HL-60 (cell line): Measurements from ENCODE around the gene AGTRAP.

Experiments
- DNase-seq, 2 experiments: peaks; one replicate each; pipeline ENCODE4 v3.0.0-alpha.2; 2010 to 2020; ENCODE audit warnings: low read depth in 1 of 2, low spot score in 1 of 2
- H3K27ac ChIP-seq: fragments of 250-450 bp; sonication (Bioruptor Pico); replicated peaks from 2 replicates; pipeline ENCODE4 v1.5.1; 2020; ENCODE audit warnings: mild to moderate bottlenecking, moderate library complexity
- H3K27me3 ChIP-seq: fragments of 250-450 bp; sonication (Bioruptor Pico); 2 replicates; pipeline ENCODE4 v1.5.1; 2021; ENCODE audit warnings: mild to moderate bottlenecking, moderate library complexity; ENCODE audit not compliant: insufficient read depth, poor library complexity, severe bottlenecking
- H3K4me3 ChIP-seq: replicated peaks from 2 replicates; pipeline ENCODE4 v1.5.1; 2011; ENCODE audit warnings: mild to moderate bottlenecking, control low read depth, low read length; ENCODE audit not compliant: insufficient read depth
- CTCF ChIP-seq: IDR thresholded peaks from one replicate; pipeline ENCODE4 v1.5.1; 2011; ENCODE audit warnings: low read length, control low read depth, inconsistent platforms; ENCODE audit not compliant: insufficient read depth
- GABPA ChIP-seq: IDR thresholded peaks from 2 replicates; pipeline ENCODE4 v1.6.1; 2012; ENCODE audit warnings: low read depth
- POLR2AphosphoS5 ChIP-seq: IDR thresholded peaks from 2 replicates; pipeline ENCODE4 v1.6.1; 2012; ENCODE audit warnings: low read depth
- REST ChIP-seq: IDR thresholded peaks from 2 replicates; pipeline ENCODE4 v1.6.1; 2012; ENCODE audit warnings: low read depth; ENCODE audit not compliant: insufficient replicate concordance
- SPI1 ChIP-seq: IDR thresholded peaks from 2 replicates; pipeline ENCODE4 v1.6.1; 2012; ENCODE audit warnings: low read depth, mild to moderate bottlenecking, borderline replicate concordance

AGTRAP gene

GRCh38 chr1:11708554-11709350, 27.2 kb upstream of the AGTRAP start:
- no peak for DNase-seq
- H3K27me3 ChIP-seq: no peaks in the 10 kb centered on the region
- TF ChIP-seq SPI1 (no peak), POLR2AphosphoS5 (no peak), REST (no peak), CTCF (no peak), GABPA (no peak)
- H3K4me3 ChIP-seq: no peak overlapping the region
- no peak overlapping the region for H3K27ac ChIP-seq

- no peak overlapping the region for H3K27ac ChIP-seq
- no peak for DNase-seq
- no peaks in the 10 kb centered on the region for H3K27me3 ChIP-seq
- TF ChIP-seq POLR2AphosphoS5 (no peak), REST (no peak), SPI1 (no peak), GABPA (no peak)
- no peak overlapping the region for H3K4me3 ChIP-seq
These were observed 24.4 kb upstream of the AGTRAP start for GRCh38 chr1:11711490-11711889.

- TF ChIP-seq REST: no peak
- TF ChIP-seq SPI1: no peak
- no peak for TF ChIP-seq GABPA
- TF ChIP-seq CTCF: no peak
- TF ChIP-seq POLR2AphosphoS5: no peak
- Histone ChIP-seq H3K27me3 (no peaks in the 10 kb centered on the region), H3K27ac (no peak overlapping the region), H3K4me3 (no peak overlapping the region)
- DNase-seq: no peak
These were observed 23.7 kb upstream of the AGTRAP start for GRCh38 chr1:11712285-11712684.
